GM12878 (cell line): ENCODE results near the gene ARL14. TPM values are rescaled to one million over a fixed set of nuclear protein-coding genes. Genes with fewer than 3 reads are reported as not detected.

Source experiments
- ATAC-seq: fragments of 200-7000 bp; cut with Tn5 transposase; 3 replicates; pipeline ENCODE4 v1.9.1; 2020; ENCODE audit warnings: mild to moderate bottlenecking, moderate library complexity
- BruUV-seq: library from RNA; stranded (reverse); fragments of 400-500 nt; replicated peaks from 2 replicates; lab custom pipeline; 2021; lab: Mats Ljungman, UMichigan
- CTCF ChIA-PET: fragments of 300-600 bp; sonication (Branson Sonifier 250); formaldehyde crosslinking; extraction: SDS; loops from one replicate; lab custom pipeline; 2021; ENCODE audit warnings: inconsistent platforms; lab: Yijun Ruan, JAX
- POLR2A ChIA-PET: fragments of 350-600 bp; formaldehyde crosslinking; extraction: SDS; loops from one replicate; lab custom pipeline; 2021; ENCODE audit warnings: inconsistent platforms; lab: Charles Lee
- RAD21 ChIA-PET: fragments of 300-600 bp; sonication (Branson Sonifier 250); formaldehyde crosslinking; loops from one replicate; lab custom pipeline; 2023; ENCODE audit warnings: antibody characterized with exemption; ENCODE audit not compliant: unreplicated experiment; lab: Charles Lee
- SMC1A ChIA-PET: fragments of 300-600 bp; sonication (Branson Sonifier 250); formaldehyde crosslinking; loops from one replicate; lab custom pipeline; 2023; ENCODE audit not compliant: unreplicated experiment, uncharacterized antibody; lab: Charles Lee
- DNase-seq: peaks from one replicate; pipeline ENCODE4 v3.0.0-alpha.2; 2011; ENCODE audit warnings: low read depth, low spot score
- FAIRE-seq: peaks from 3 replicates; lab custom pipeline; 2011; peaks lifted over from hg19 to GRCh38; lab: Jason Lieb, UNC
- H2AFZ ChIP-seq: 2 replicates; pipeline ENCODE4 v1.6.0; 2011; ENCODE audit warnings: low read depth, low read length, control low read depth; ENCODE audit not compliant: control insufficient read depth
- H3K27ac ChIP-seq: 2 replicates; pipeline ENCODE4 v1.5.1; 2011; ENCODE audit warnings: control low read depth; ENCODE audit not compliant: control insufficient read depth, insufficient read depth
- H3K27me3 ChIP-seq, 2 experiments: replicated peaks in 1 of 2; 2 replicates each; pipeline versions ENCODE4 v1.6.0 to v1.6.1; 2011; ENCODE audit warnings: low read length in 1 of 2; ENCODE audit not compliant: control insufficient read depth in 2 of 2, insufficient read depth in 2 of 2
- H3K36me3 ChIP-seq, 2 experiments: 2 replicates each; pipeline ENCODE4 v1.5.1; 2011; ENCODE audit warnings: low read length in 1 of 2; ENCODE audit not compliant: control insufficient read depth in 2 of 2, insufficient read depth in 2 of 2
- H3K4me1 ChIP-seq: 2 replicates; pipeline ENCODE4 v1.6.1; 2011; ENCODE audit warnings: mild to moderate bottlenecking, low read length, moderate library complexity, mixed read lengths; ENCODE audit not compliant: control insufficient read depth, insufficient read depth
- H3K4me2 ChIP-seq: 2 replicates; pipeline ENCODE4 v1.6.0; 2011; ENCODE audit warnings: control low read depth; ENCODE audit not compliant: control insufficient read depth, insufficient read depth
- H3K4me3 ChIP-seq: fragments of 200-600 bp; sonication (generic); 2 replicates; pipeline ENCODE4 v1.5.1; 2016
- H3K79me2 ChIP-seq: 2 replicates; pipeline ENCODE4 v1.6.0; 2011; ENCODE audit warnings: low read length; ENCODE audit not compliant: control insufficient read depth, insufficient read depth
- H3K9ac ChIP-seq: 2 replicates; pipeline ENCODE4 v1.8.0; 2011; ENCODE audit warnings: low read length, control low read depth, mixed read lengths; ENCODE audit not compliant: control insufficient read depth, insufficient read depth
- H3K9me3 ChIP-seq: replicated peaks from 3 replicates; pipeline ENCODE4 v1.5.1; 2011; ENCODE audit warnings: mild to moderate bottlenecking, low read length; ENCODE audit not compliant: control insufficient read depth, insufficient read depth
- H4K20me1 ChIP-seq: 2 replicates; pipeline ENCODE4 v1.6.0; 2011; ENCODE audit not compliant: control insufficient read depth, insufficient read depth
- IRF4 ChIP-seq: IDR thresholded peaks from 2 replicates; pipeline ENCODE4 v1.6.1; 2011; ENCODE audit warnings: low read depth, low read length
- JUNB ChIP-seq: IDR thresholded peaks from 2 replicates; pipeline ENCODE4 v1.6.1; 2016; ENCODE audit warnings: antibody characterized with exemption, mild to moderate bottlenecking
- WGBS: methylation state at CpG from one replicate; pipeline ENCODE4 v1.1.6; 2016; ENCODE audit warnings: low lambda C conversion rate; ENCODE audit not compliant: insufficient replicate concordance, insufficient coverage; ENCODE audit errors: missing lambda C conversion rate; 5-methylcytosine and 5-hydroxymethylcytosine counted together
- in situ Hi-C: fragments of 300-500 bp; cut with MboI; formaldehyde crosslinking; loops from 9 replicates; pipeline ENCODE4 v1.14.3; 2018; ENCODE audit warnings: mixed read lengths
- intact Hi-C: fragments of 100-400 bp; cut with micrococcal nuclease; formaldehyde crosslinking; loops from one replicate; pipeline ENCODE4 v1.14.2; 2022; ENCODE audit not compliant: unreplicated experiment
- polyA plus RNA-seq, 11 experiments: library from polyadenylated mRNA; depleted of rRNA in 4 of 11; unstranded in 6 of 11; stranded (reverse) in 5 of 11; fragments of >200 nt; fragmentation: Nextera tagmentation in 4 of 11; fragmentation: Illumina TruSeq in 1 of 11; extraction: Ambion mirVana in 4 of 11; extraction: Trizol in 1 of 11; gene quantifications; 1 replicate in 1 of 11; 2 replicates in 10 of 11; pipeline versions ENCODE4 v1.2.1 to v1.2.3, GENCODE V29; 2011 to 2016; ENCODE audit warnings: inconsistent platforms in 2 of 11, missing spikeins in 2 of 11, low read depth in 1 of 11
- total RNA-seq, 4 experiments: library from RNA; depleted of rRNA in 3 of 4; stranded (reverse); fragments of >200 nt in 3 of 4; fragmentation: Illumina TruSeq in 1 of 4; extraction: Trizol in 1 of 4; gene quantifications; 2 replicates each; pipeline versions ENCODE4 v1.2.1 to v1.2.3, GENCODE V29; 2013 to 2021
- TF ChIP-seq, protein P1 (sequence below): fragments of 450-650 bp; IDR thresholded peaks from 2 replicates; pipeline ENCODE4 v1.6.1; 2017; ENCODE audit warnings: mild to moderate bottlenecking, moderate library complexity
- TF ChIP-seq, protein P2 (sequence below): fragments of 450-650 bp; IDR thresholded peaks from 2 replicates; pipeline ENCODE4 v1.6.1; 2014; ENCODE audit warnings: mild to moderate bottlenecking

Gene ARL14
- total and polyA plus RNA-seq, 10 of the 15 experiments (the other 5 are each of a cell fraction or from before 2014, with no cell fraction given): 0.04 to 0.18 TPM; not detected in 8

DNA sequence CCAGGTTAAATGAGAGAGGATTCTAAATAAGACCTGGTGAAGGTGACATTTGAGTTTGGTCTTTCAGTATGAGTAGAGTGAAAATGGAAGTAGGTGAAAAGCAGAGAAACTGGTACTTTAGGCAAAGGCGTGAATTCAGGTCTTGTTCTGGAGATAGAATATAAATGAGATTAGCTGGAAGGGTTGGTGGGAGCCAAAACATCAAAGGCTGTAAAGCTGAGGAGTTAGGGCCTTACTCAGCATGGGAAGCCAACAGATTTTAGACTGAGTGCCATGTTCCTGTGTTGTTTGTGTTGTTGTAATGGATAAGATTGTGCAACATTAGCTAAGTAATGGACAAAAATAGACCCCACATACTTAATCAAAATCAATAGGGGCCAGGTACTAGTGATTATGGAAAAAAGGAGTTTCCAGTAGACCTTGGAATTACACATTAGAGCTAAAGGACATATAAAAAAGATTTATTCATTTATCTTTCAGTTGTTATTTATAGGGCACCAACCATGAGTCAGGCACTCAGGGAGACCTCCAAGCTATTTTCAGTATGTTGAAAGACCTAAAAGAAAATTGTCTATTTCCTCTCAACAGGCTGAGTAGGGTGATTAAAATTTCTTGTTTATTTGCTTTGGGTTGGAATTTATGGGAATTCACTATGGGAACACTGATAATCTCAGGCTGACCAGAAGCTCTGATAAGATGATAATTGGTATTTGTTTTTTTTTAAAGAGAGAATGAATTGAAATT is 20.8 kb downstream of the ARL14 start:
- CTCF ChIA-PET: no interaction called here
- intact Hi-C loops: no loop called here
- in situ Hi-C loops: no loop called here
- no peak overlapping the region for H3K27ac ChIP-seq
- ATAC-seq: peak; percentile 22; the same call in 2 of the 3 replicates
- 35% methylated on average over 1 of the region's 1 CpG for WGBS
- H3K27me3 ChIP-seq: no peaks in the 10 kb centered on the region
- POLR2A ChIA-PET: no interaction called here
- no TSS peak for BruUV-seq
- H3K9ac ChIP-seq: no peak overlapping the region
- H3K4me3 ChIP-seq: no peak overlapping the region
- TF ChIP-seq, protein P1, sequence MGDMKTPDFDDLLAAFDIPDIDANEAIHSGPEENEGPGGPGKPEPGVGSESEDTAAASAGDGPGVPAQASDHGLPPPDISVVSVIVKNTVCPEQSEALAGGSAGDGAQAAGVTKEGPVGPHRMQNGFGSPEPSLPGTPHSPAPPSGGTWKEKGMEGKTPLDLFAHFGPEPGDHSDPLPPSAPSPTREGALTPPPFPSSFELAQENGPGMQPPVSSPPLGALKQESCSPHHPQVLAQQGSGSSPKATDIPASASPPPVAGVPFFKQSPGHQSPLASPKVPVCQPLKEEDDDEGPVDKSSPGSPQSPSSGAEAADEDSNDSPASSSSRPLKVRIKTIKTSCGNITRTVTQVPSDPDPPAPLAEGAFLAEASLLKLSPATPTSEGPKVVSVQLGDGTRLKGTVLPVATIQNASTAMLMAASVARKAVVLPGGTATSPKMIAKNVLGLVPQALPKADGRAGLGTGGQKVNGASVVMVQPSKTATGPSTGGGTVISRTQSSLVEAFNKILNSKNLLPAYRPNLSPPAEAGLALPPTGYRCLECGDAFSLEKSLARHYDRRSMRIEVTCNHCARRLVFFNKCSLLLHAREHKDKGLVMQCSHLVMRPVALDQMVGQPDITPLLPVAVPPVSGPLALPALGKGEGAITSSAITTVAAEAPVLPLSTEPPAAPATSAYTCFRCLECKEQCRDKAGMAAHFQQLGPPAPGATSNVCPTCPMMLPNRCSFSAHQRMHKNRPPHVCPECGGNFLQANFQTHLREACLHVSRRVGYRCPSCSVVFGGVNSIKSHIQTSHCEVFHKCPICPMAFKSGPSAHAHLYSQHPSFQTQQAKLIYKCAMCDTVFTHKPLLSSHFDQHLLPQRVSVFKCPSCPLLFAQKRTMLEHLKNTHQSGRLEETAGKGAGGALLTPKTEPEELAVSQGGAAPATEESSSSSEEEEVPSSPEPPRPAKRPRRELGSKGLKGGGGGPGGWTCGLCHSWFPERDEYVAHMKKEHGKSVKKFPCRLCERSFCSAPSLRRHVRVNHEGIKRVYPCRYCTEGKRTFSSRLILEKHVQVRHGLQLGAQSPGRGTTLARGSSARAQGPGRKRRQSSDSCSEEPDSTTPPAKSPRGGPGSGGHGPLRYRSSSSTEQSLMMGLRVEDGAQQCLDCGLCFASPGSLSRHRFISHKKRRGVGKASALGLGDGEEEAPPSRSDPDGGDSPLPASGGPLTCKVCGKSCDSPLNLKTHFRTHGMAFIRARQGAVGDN: no peak
- TF ChIP-seq, protein P2, sequence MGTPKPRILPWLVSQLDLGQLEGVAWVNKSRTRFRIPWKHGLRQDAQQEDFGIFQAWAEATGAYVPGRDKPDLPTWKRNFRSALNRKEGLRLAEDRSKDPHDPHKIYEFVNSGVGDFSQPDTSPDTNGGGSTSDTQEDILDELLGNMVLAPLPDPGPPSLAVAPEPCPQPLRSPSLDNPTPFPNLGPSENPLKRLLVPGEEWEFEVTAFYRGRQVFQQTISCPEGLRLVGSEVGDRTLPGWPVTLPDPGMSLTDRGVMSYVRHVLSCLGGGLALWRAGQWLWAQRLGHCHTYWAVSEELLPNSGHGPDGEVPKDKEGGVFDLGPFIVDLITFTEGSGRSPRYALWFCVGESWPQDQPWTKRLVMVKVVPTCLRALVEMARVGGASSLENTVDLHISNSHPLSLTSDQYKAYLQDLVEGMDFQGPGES: no peak
- TF ChIP-seq IRF4 (0 out of 2 replicates have a peak, but pooled peaks have one; percentile 13), JUNB (peak; percentile 13; the same call in 1 of the 2 replicates)
- no peak for FAIRE-seq
- H3K79me2 ChIP-seq: no peaks in the 10 kb centered on the region
- H2AFZ ChIP-seq: no peak overlapping the region
- SMC1A ChIA-PET: interaction anchor here (1.2 kb wide), 1 partner anchor 10 kb away, joined by 4 read pairs; no protein-coding TSS in a partner anchor
- H3K9me3 ChIP-seq: no peaks in the 10 kb centered on the region; the same call in 2 of the 3 replicates
- no peak overlapping the region for H3K4me2 ChIP-seq
- no peaks in the 10 kb centered on the region for H4K20me1 ChIP-seq
- no peaks in the 10 kb centered on the region for H3K36me3 ChIP-seq
- H3K4me1 ChIP-seq: no peaks in the 10 kb centered on the region
- RAD21 ChIA-PET: no interaction called here
- DNase-seq: no peak
